Motor neuron (in vitro differentiated cells): ENCODE data around the gene RORB. TPM values are rescaled to one million over a fixed set of nuclear protein-coding genes. Genes with fewer than 3 reads are reported as not detected.
A peak's percentile ranks its signal among the peaks of the same experiment; 100 is the strongest.
"Not testable (repeated sequence)": the region's sequence is repeated elsewhere in the genome, so short reads cannot be mapped to it uniquely, and the experiment has no call there.

Experiments
- ATAC-seq, 8 experiments: fragments of 200-7000 bp; cut with Tn5 transposase; replicated peaks in 6 of 8; 2 replicates each; pipeline ENCODE4 v1.8.0; 2021; ENCODE audit warnings: mild to moderate bottlenecking in 8 of 8, moderate library complexity in 8 of 8
- H3K27ac ChIP-seq, 2 donors: fragments of 250-450 bp; sonication (Bioruptor Pico); 2 replicates each; pipeline ENCODE4 v1.9.0; 2021; ENCODE audit warnings: antibody characterized with exemption in 2 of 2, mild to moderate bottlenecking in 2 of 2, moderate library complexity in 1 of 2
- H3K4me1 ChIP-seq, 2 donors: fragments of 250-450 bp; sonication (Bioruptor Pico); replicated peaks in 1 of 2; 2 replicates each; pipeline ENCODE4 v1.6.1; 2021; ENCODE audit warnings: antibody characterized with exemption in 2 of 2, mild to moderate bottlenecking in 2 of 2, moderate library complexity in 1 of 2
- H3K4me3 ChIP-seq, 5 donors: fragments of 250-450 bp; sonication (Bioruptor Pico); 2 replicates each; pipeline ENCODE4 v1.9.0; 2021; ENCODE audit warnings: antibody characterized with exemption in 5 of 5, mild to moderate bottlenecking in 5 of 5, moderate library complexity in 4 of 5
- WGBS, 10 experiments: fragments of 450-650 bp; shearing (Covaris generic); methylation state at CpG; one replicate each; pipeline ENCODE4 v1.0.0; 2022; 5-methylcytosine and 5-hydroxymethylcytosine counted together
- in situ Hi-C, 9 experiments: fragments of 400-800 bp; cut with MboI; loops; one replicate each; pipeline ENCODE4 v1.15.0; 2021; ENCODE audit warnings: low sequenced_read_pairs in 9 of 9, low pct_unique_long_range_greater_than_20kb in 2 of 9; ENCODE audit not compliant: unreplicated experiment in 9 of 9
- total RNA-seq, 8 experiments: library from RNA; unstranded; fragments of 300-600 nt; gene quantifications; 2 replicates each; pipeline versions ENCODE4 v1.2.3 to v1.2.4, GENCODE V29; 2022

Gene RORB
- total RNA-seq, 8 experiments from 2014 or later: 0.14 to 1.1 (median 0.46) TPM; not detected in 1

DNA sequence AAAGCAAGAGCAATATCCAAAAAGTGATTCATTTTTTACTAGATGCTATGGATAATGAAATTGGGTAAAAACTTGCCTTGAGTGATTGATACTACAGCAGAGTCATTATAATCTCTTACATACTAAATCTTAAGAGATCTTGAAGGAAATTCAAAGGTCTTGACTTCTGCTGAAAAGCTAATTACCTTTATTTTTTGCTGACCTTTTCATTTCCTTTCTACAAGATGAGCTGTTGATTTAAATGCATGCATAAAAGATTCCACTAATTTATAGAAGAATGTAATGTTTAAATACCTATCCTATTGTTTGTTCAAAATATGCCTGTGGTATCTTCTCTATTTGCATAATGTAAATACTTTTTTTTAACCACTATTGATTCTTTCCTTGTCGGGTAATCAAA, 27.2 kb downstream of the RORB start:
- Histone ChIP-seq H3K4me1 (no peaks in the 10 kb centered on the region), H3K27ac (no peak overlapping the region), H3K4me3 (no peak overlapping the region)
- 0 to 100% (median 52%) methylated on average over 1 of the region's 1 CpG for WGBS, 10 experiments
- no peak for ATAC-seq
- in situ Hi-C loops: no loop called here

DNA sequence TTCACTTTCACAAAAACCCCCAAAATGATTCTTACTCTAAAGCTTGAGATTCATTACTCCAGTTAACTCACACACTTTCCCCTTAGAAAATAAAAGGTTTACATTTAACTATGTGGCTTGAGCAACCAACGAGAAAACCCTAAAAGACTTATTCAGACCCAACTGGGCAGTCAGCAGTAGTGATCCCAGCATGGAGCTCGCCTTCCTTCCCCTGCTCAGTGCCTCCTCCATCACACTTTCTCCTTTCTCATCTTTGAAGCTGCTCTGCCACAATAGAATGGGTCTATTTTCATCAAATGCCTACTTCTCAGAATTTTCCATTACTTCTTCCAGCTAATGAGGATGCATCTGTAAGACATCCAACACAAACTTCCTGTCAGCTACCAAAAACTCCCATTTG, 29.1 kb downstream of the RORB start:
- no peak for ATAC-seq
- no peak overlapping the region for H3K27ac ChIP-seq
- H3K4me1 ChIP-seq: no peaks in the 10 kb centered on the region
- in situ Hi-C loops: no loop called here
- no peak overlapping the region for H3K4me3 ChIP-seq
- 0 to 93% (median 25%) methylated on average over 1 to 2 of the region's 2 CpGs; no CpG with 5 or more reads in 1 of the 10 experiments for WGBS, 10 experiments

DNA sequence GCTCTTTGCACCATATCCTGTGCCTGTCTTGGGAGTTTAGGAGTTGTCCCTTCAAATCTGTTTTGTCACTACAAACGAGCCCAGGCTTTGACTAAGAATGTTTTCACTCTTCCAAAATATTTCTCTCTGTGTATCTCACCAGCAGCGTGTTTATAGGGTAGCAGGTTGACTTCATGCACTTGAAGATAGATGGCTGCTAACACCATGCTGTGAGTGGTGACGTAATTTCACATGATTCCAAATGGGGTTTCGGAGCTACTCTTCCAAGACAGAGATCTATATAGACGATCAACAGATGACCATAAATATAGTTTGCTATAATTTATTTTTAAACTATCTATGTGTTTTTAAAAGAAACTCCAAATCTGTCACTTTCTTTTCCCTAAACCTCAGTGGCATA, 30.6 kb downstream of the RORB start:
- 0 to 100% (median 58%) methylated on average over 1 to 5 of the region's 5 CpGs for WGBS, 10 experiments
- Histone ChIP-seq H3K27ac (no peak overlapping the region), H3K4me3 (no peak overlapping the region), H3K4me1 (no peaks in the 10 kb centered on the region)
- ATAC-seq: peak in 1 of 8 experiments; percentile 16
- in situ Hi-C loops: no loop called here

DNA sequence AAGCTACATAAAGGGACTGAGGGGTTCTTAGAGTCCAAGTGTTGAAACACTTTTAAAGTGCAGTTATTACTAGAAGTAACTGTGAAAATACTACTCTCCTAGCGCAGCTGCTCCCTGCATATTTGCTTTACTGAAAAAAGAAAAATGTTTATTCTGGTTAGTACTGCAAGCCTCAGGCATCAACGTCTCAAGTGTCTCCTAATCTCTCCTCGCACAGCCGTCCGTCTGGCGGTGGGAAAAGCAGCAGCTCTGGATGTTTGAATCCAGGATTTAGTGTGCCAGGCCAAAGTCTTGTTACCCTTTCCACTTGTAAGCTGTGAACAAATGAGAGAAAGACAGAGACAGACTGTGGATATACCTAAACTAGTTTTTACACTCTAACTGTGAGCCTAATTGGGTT, 31.1 kb downstream of the RORB start:
- no peak overlapping the region for H3K4me3 ChIP-seq
- H3K4me1 ChIP-seq: no peaks in the 10 kb centered on the region
- 20 to 100% (median 98%) methylated on average over 1 to 6 of the region's 6 CpGs; no CpG with 5 or more reads in 2 of the 10 experiments for WGBS, 10 experiments
- in situ Hi-C loops: no loop called here
- no peak overlapping the region for H3K27ac ChIP-seq
- no peak for ATAC-seq

- ATAC-seq, in situ Hi-C loops, H3K4me3 ChIP-seq, H3K27ac ChIP-seq, H3K4me1 ChIP-seq: not testable (repeated sequence)
- 37 to 89% (median 71%) methylated on average over 2 to 5 of the region's 8 CpGs; no CpG with 5 or more reads in 2 of the 10 experiments for WGBS, 10 experiments
Observed at GRCh38 chr9:74530458-74530857, 33.3 kb downstream of the RORB start.

DNA sequence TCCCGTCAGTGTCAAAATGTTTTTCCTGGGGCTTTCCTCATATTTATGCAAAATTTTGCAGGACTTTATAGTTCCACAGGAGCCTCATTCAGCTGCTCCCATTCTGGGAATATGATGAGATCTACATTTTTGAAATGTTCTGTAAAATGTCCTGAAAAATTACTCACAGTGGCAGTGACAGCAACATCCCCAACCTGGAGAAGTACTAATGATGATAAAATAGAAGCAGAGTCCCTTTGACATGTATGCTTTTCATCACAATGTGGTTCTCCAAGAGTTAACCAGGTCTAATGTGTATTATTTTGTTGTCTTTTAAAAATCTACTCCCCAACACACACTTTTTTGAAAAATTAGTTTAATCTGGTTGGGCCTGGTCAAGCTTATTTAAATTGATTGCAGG, 36.1 kb downstream of the RORB start:
- Histone ChIP-seq H3K4me1 (no peaks in the 10 kb centered on the region), H3K27ac (no peak overlapping the region), H3K4me3 (no peak overlapping the region)
- in situ Hi-C loops: no loop called here
- no peak for ATAC-seq
- WGBS, 10 experiments: 0 to 100% (median 67%) methylated on average over 1 of the region's 1 CpG; no CpG with 5 or more reads in 3 of the 10 experiments

DNA sequence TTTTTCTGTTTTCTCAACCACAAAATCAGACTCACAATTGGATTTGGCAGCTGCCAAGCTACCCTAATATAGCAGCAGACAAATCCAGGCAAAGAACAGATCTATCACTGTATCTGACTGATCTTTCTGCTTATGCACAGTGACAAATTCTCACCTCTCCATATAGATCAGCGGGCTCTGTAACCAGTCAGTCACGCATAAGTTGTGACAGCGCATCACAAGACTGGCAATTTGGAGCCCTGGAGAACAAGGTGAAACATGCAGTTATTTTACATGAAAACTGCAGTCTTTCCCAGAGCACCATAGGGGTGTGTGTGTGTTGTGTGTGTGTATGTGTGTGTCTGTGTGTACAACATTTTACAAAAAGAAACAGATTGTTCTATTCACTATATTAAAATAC, 37.7 kb downstream of the RORB start:
- ATAC-seq: peak in 4 of 8 experiments; percentile 22 to 61 (median 46)
- in situ Hi-C loops: no loop called here
- no peak overlapping the region for H3K4me3 ChIP-seq
- 59 to 100% (median 77%) methylated on average over 1 to 3 of the region's 3 CpGs; no CpG with 5 or more reads in 6 of the 10 experiments for WGBS, 10 experiments
- no peak overlapping the region for H3K27ac ChIP-seq
- H3K4me1 ChIP-seq: no peaks in the 10 kb centered on the region

GRCh38 chr9:74543145-74543544, 46.0 kb downstream of the RORB start:
- ATAC-seq: no peak
- Histone ChIP-seq H3K4me1 (peaks cover 3 to 9% of the 10 kb centered on the region in 2 donors), H3K4me3 (no peak overlapping the region), H3K27ac (no peak overlapping the region)
- 0 to 50% (median 24%) methylated on average over 1 to 3 of the region's 3 CpGs; no CpG with 5 or more reads in 2 of the 10 experiments for WGBS, 10 experiments
- in situ Hi-C loops: no loop called here

- peaks cover 12 to 18% of the 10 kb centered on the region in 2 donors for H3K4me1 ChIP-seq
- WGBS, 10 experiments: 23 to 100% (median 73%) methylated on average over 1 to 5 of the region's 5 CpGs
- ATAC-seq: no peak
- H3K27ac ChIP-seq: no peak overlapping the region
- in situ Hi-C loops: loop anchor here in 1 of 9 experiments (25.0 kb wide), 1 partner anchor 1364 kb away; no protein-coding TSS in a partner anchor
- no peak overlapping the region for H3K4me3 ChIP-seq
Observed at GRCh38 chr9:74551266-74551665, 54.1 kb downstream of the RORB start.

- no peak overlapping the region for H3K27ac ChIP-seq
- H3K4me1 ChIP-seq: peaks cover 15 to 32% of the 10 kb centered on the region in 2 donors
- WGBS, 10 experiments: 0 to 80% (median 41%) methylated on average over 3 to 9 of the region's 9 CpGs
- in situ Hi-C loops: loop anchor here in 1 of 9 experiments (25.0 kb wide), 1 partner anchor 1368 kb away; no protein-coding TSS in a partner anchor
- H3K4me3 ChIP-seq: no peak overlapping the region
- peak in 5 of 8 experiments; percentile 98 to 99 (median 98) for ATAC-seq
Observed at GRCh38 chr9:74554751-74555419, 57.8 kb downstream of the RORB start.

- 16 to 93% (median 71%) methylated on average over 1 to 3 of the region's 3 CpGs; no CpG with 5 or more reads in 1 of the 10 experiments for WGBS, 10 experiments
- Histone ChIP-seq H3K4me3 (no peak overlapping the region), H3K27ac (no peak overlapping the region), H3K4me1 (peaks cover 15 to 32% of the 10 kb centered on the region in 2 donors)
- in situ Hi-C loops: loop anchor here in 1 of 9 experiments (25.0 kb wide), 1 partner anchor 1368 kb away; no protein-coding TSS in a partner anchor
- ATAC-seq: peak in 1 of 8 experiments; percentile 5
Observed at GRCh38 chr9:74555565-74555964, 58.4 kb downstream of the RORB start.

DNA sequence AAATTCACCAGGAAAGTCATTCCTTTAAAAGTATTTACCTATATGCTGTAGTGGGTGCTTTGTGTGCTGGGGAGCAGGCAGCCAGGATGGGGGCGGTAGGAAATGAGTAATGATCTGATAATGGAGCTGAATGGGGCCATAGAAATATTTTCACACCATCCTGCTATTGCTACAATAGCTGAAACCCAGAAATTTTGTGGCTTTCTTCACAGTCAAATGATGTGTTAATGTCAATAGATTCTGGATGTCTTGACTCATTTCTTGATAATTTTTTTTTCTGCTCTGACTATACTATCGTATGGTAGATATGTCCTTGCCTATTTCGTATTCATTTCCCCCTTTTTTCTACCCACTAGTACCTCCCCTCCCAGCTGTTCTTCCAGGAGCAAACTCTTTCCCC, 59.5 kb downstream of the RORB start:
- peaks cover 15 to 32% of the 10 kb centered on the region in 2 donors for H3K4me1 ChIP-seq
- ATAC-seq: no peak
- no peak overlapping the region for H3K4me3 ChIP-seq
- WGBS, 10 experiments: 0 to 100% (median 68%) methylated on average over 1 to 3 of the region's 3 CpGs; no CpG with 5 or more reads in 2 of the 10 experiments
- in situ Hi-C loops: loop anchor here in 1 of 9 experiments (25.0 kb wide), 1 partner anchor 1369 kb away; no protein-coding TSS in a partner anchor
- no peak overlapping the region for H3K27ac ChIP-seq

GRCh38 chr9:74557571-74557970, 60.4 kb downstream of the RORB start:
- WGBS, 10 experiments: 50 to 100% (median 85%) methylated on average over 1 to 5 of the region's 5 CpGs
- ATAC-seq: no peak
- Histone ChIP-seq H3K4me3 (no peak overlapping the region), H3K27ac (no peak overlapping the region), H3K4me1 (peaks cover 15 to 32% of the 10 kb centered on the region in 2 donors)
- in situ Hi-C loops: loop anchor here in 1 of 9 experiments (25.0 kb wide), 1 partner anchor 1370 kb away; no protein-coding TSS in a partner anchor
